Activated naive CD8-positive, alpha-beta T cell treated with anti-CD3 and anti-CD28 coated beads, Interleukin-2, amount 50 U/mL, for 16 hours (primary cell): ENCODE data around the gene BST1.
"Not testable (repeated sequence)": the region's sequence is repeated elsewhere in the genome, so short reads cannot be mapped to it uniquely, and the experiment has no call there.

Experiments
- DNase-seq: peaks from one replicate; pipeline ENCODE4 v3.0.0-alpha.2; 2020; ENCODE audit warnings: low read depth, low spot score

BST1 gene

GRCh38 chr4:15744016-15744545 lies 41.2 kb downstream of the BST1 start:
- no peak for DNase-seq

GRCh38 chr4:15746110-15746509 lies 43.2 kb downstream of the BST1 start:
- no peak for DNase-seq

GRCh38 chr4:15749001-15749400 lies 46.1 kb downstream of the BST1 start:
- no peak for DNase-seq

GRCh38 chr4:15751153-15751552 lies 48.3 kb downstream of the BST1 start:
- no peak for DNase-seq

- DNase-seq = no peak
These were observed 50.2 kb downstream of the BST1 start for GRCh38 chr4:15753081-15753480.

- no peak for DNase-seq
These were observed 50.9 kb downstream of the BST1 start for GRCh38 chr4:15753786-15754185.

GRCh38 chr4:15754323-15754722 lies 51.5 kb downstream of the BST1 start:
- no peak for DNase-seq

GRCh38 chr4:15755321-15756155 lies 52.7 kb downstream of the BST1 start:
- DNase-seq = peak; percentile 23

- DNase-seq = peak; percentile 52
These were observed 53.5 kb downstream of the BST1 start for GRCh38 chr4:15756361-15756861.

GRCh38 chr4:15757054-15757453 lies 54.2 kb downstream of the BST1 start:
- no peak for DNase-seq

GRCh38 chr4:15758294-15758693 lies 55.4 kb downstream of the BST1 start:
- DNase-seq = no peak

- not testable (repeated sequence) for DNase-seq
These were observed 59.6 kb downstream of the BST1 start for GRCh38 chr4:15762460-15762859.

- DNase-seq = no peak
These were observed 62.5 kb downstream of the BST1 start for GRCh38 chr4:15765391-15765790.

GRCh38 chr4:15765910-15766697 lies 63.2 kb downstream of the BST1 start:
- DNase-seq = no peak

GRCh38 chr4:15766821-15767220 lies 64.0 kb downstream of the BST1 start:
- DNase-seq = no peak

- DNase-seq = no peak
These were observed 66.3 kb downstream of the BST1 start for GRCh38 chr4:15769202-15769601.

GRCh38 chr4:15771216-15772058 lies 68.6 kb downstream of the BST1 start:
- no peak for DNase-seq

- no peak for DNase-seq
These were observed 71.2 kb downstream of the BST1 start for GRCh38 chr4:15774020-15774420.

- no peak for DNase-seq
These were observed 74.2 kb downstream of the BST1 start for GRCh38 chr4:15776871-15777648.

GRCh38 chr4:15777697-15778288 lies 74.9 kb downstream of the BST1 start:
- no peak for DNase-seq
